Renal cortex interstitium (tissue), 11 donors: ENCODE measurements around the gene MYO3A. TPM values are rescaled to one million over a fixed set of nuclear protein-coding genes. Genes with fewer than 3 reads are reported as not detected.
"Not testable (repeated sequence)": the region's sequence is repeated elsewhere in the genome, so short reads cannot be mapped to it uniquely, and the experiment has no call there.

ENCODE experiments used
- DNase-seq, 11 donors: peaks; one replicate each; pipeline ENCODE4 v3.0.0-alpha.2; 2013; ENCODE audit warnings: low read depth in 9 of 11, low spot score in 4 of 11; ENCODE audit errors: extremely low read depth in 1 of 11
- polyA plus RNA-seq, 3 donors: library from polyadenylated mRNA; unstranded; fragments of 120-200 nt; gene quantifications; one replicate each; pipeline ENCODE4 v1.2.1, GENCODE V29; 2013; ENCODE audit not compliant: insufficient read length in 3 of 3

The MYO3A gene
- polyA plus RNA-seq, 3 donors: 7.3 to 7.9 (median 7.5) TPM

DNA sequence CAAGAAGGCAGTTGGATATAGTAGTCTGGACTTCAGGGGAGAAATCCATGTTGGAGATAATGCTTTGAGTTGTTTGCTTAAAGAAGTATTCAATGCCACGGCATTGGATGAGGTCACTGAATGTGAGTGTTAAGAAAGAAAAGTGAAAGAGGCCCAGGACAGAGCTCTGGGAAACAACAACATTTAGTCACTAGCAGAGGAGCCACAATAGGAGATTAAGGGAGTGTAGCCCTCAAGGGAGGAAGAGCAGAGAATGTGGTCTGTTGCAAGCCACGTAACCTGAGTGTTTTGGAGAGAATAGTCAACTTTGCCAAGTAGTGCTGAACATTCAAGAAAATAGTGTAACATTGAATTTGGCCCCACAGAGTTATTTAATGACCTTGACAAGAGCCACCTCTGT, 114.7 kb downstream of the MYO3A start:
- no peak for DNase-seq

- DNase-seq: no peak
Observed at GRCh38 chr10:26052326-26052725, 118.3 kb downstream of the MYO3A start.

DNA sequence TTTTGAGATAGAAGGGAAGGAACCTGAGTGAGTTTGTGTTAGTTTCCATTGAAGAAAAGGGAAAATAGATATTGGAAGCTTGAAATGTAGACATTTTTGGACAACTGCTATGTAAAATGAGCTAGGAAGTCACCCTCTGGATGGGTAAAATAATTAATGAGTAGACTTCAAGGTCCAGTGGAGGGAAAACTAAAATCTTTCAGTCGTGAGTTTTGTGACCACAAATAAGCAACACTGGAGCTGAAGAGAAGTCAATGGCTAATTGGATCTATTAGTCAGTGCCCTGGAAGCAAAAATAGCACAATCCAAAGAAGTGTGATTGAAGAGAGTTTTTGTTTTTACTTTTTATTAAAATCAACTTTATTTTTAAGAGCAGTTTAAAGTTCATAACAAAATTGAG, 123.4 kb downstream of the MYO3A start:
- no peak for DNase-seq

DNA sequence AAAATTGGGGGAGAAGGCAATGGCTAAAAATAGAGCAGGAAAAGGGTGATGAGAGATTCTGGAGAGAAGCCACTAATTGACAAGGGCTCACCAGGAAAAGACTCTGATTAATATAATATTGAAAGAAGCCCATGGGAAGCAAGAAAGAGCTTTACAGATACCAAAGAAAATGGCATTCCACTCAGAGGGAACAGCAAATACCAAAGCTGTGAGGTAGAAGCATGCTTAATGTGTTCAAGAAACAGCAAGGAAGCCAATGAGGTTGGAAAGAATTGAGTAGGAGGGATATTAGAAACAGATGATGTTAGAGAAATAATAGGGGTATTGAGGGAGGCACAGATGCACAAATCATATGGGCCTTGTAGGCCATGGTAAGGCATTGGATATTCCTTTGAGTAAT, 130.1 kb downstream of the MYO3A start:
- no peak for DNase-seq

DNA sequence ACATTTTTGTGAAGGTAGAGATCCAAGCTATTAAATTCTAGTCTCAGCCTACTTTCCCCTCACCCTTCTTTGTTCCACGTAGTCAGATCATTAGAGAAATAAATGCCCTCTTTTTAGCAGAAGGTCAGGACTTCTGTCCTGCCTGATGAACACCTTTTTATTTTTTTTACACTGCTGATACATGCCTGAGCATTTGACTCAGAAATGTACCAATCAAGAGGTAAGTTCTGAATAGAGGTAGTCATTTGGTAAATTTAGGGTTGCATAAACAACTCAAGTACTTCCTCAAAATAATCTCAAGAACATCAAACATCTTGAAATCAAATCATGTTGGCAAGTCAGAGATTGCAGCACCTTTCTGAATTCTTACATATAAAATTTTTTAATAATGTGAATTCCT, 133.7 kb downstream of the MYO3A start:
- DNase-seq: no peak

DNA sequence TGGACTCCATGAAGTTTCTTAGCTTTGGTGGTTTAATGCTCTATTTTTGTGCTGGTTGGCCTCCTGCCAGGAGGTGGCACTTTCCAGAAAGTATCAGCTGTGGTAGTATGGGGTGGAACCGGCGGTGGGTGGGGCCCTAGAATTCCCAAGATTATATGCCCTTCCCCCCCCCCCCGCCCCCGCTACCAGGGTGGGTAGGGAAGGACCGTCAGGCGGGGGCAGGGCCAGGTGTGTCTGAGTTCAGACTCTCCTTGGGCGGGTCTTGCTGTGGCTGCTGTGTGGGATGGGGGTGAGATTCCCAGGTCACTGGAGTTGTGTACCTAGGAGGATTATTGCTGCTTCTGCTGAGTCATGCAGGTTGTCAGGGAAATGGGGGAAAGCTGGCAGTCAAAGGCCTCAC, 146.9 kb downstream of the MYO3A start:
- DNase-seq: not testable (repeated sequence)

DNA sequence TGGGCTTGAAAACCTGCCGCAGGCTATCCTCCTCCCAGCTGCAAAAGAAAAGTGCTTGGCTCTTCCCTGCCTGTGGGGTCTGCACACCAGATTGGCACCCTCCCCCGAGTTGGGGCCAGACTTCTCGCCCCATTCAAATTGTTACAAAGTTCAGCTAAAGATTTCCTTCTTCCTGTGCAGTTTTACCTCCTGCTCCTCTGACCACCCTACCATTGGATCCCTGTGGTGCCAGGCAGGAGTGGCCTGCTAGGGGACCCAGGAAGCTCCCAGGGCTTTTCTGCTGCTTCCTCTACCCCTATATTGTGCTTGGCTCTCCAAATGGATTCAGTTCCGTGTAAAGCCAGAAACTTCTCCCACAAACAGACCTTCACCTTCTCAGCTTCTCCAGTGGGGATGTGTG, 147.4 kb downstream of the MYO3A start:
- no peak for DNase-seq

DNA sequence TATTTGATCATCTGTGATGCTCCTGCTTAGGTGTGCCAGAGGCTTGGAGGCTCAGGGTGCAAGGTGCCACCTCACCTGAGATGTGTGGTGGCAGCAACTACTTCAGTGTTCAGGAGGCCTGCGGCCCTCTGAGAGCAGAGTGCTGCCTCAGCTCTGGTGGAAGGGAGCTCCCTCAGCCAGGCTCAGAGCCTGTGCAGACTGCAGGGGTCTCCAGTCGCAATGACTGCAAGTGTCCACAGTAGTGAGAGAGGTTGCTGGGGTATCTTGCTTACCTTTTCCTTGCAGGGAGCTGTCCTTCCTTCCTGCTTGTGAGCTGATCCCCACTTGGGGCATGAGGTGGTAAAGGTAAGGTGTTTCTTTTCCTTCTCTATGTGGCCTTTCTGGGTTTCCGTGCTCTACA, 151.5 kb downstream of the MYO3A start:
- no peak for DNase-seq

GRCh38 chr10:26087666-26088065, 153.6 kb downstream of the MYO3A start:
- no peak for DNase-seq

DNA sequence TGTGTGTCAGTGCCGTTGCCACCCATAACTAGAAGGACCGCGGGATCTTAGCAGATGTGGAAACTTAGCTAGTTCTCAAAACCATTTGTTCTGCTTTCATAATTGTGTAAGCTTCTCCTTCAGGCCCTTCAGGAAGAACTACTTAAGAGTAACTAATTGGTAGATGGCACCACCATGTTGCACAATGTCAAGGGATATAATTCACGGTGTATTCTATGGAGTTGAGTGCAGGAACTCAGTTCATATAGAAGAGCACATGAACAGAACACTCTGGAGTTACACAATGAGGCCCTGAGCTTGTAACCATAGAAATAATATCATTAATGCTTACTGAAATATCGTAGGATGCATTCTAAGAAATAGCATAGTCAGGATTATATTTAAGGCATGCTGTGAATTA, 156.0 kb downstream of the MYO3A start:
- no peak for DNase-seq

DNA sequence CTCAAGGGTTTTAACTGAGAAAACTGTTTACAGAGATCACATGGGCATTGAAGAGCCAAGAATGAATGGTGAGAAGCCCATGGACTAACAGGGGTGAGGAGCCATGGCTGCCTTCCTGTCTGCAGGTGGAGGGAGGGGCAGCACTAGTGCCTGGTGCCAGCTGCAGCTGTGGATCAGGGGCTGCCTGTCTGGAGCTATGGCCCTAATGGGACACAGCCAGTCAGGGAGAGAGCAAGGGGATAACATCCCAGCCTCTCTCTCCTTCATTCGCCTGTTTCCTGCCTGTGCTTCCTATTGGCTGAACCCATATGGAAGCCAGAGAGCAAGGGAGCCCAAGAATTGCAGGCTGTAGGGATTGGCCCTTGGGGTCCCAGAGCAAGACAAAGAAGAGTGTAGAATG, 156.7 kb downstream of the MYO3A start:
- DNase-seq: no peak

- DNase-seq: no peak
Observed at GRCh38 chr10:26093229-26093628, 159.2 kb downstream of the MYO3A start.

- DNase-seq: no peak
Observed at GRCh38 chr10:26095781-26096180, 161.8 kb downstream of the MYO3A start.

DNA sequence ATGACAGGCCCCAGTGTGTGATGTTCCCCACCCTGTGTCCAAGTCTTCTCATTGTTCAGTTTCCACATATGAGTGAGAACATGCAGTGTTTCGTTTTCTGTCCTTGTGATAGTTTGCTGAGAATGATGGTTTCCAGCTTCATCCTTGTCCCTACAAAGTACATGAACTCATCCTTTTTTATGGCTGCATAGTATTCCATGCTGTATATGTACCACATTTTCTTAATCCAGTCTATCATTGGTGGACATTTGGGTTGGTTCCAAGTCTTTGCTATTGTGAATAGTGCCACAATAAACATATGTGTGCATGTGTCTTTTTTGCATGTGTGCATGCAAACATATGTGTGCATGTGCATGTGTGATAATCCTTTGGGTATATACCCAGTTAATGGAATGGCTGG, 163.5 kb downstream of the MYO3A start:
- not testable (repeated sequence) for DNase-seq

GRCh38 chr10:26112532-26112931, 178.5 kb downstream of the MYO3A start:
- no peak for DNase-seq

DNA sequence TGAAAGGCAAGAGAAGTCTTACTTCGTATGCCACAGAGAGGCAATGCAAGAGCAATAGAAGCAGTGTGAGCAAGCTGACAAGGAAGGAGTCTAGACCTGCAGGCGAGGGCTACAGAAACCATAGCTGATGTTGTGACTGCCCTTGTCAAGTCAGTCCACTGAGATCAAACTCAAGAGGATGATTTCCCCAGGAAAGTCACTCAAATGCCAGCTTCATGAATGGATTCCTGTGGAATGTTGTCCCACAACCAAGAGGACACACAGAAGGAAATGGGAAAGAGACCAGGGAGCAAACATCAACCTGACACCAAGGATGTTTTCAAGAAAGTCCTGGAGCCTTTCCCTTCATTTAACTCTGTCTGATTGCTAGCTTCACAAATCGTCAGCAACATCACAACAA, 204.6 kb downstream of the MYO3A start:
- DNase-seq: no peak

DNA sequence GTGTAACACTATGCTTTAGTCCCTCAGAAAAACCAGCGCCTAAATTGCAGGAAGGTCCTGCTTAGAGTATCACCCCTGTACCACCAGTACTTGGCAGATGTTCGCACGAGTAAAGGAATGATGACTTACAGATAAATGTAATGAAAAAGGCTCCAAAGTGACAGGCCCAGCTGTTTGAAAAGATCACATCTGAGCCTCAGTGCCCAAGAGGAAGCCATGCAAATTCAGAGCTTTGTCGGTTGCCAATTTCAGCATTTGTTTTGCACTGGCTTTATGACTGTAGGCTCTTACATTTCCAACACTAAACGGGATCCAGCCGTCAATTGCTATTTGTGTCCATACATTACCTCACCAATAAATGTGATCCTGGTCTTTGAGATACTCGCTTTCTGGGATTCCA, 222.0 kb downstream of the MYO3A start:
- no peak for DNase-seq

GRCh38 chr10:26157734-26158133, 223.7 kb downstream of the MYO3A start:
- DNase-seq: no peak

- DNase-seq: no peak
Observed at GRCh38 chr10:26169466-26169865, 235.4 kb downstream of the MYO3A start.

GRCh38 chr10:26172131-26172530, 238.1 kb downstream of the MYO3A start:
- DNase-seq: peak in 1 of 11 donors; percentile 9

GRCh38 chr10:26173837-26174236, 239.8 kb downstream of the MYO3A start:
- no peak for DNase-seq

DNA sequence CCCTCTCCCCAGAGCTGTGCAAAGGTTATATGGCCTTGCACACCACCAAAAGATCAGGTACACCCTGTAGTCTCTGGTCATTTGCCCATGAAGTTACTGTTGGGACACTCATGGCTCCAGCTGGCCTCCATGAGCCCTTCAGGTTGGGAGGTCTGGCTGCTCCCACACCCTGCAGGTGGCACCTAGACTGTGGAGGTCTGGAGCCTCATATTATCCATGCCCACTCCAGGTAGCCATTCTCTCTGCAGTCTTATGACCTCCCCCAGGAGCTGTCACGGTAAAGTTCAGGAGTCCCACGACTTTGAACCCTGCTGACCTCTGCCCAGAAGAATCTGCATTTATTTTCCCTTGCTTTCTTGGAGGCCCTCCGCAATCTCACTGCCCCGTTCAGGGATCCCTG, 243.3 kb downstream of the MYO3A start:
- DNase-seq: no peak
